Testis (tissue), 2 donors: ENCODE results near the gene GSN.

Source experiments
- CTCF ChIP-seq, 3 experiments: fragments of 450-650 bp in 2 of 3; fragments of 200-600 bp in 1 of 3; sonication (generic) in 1 of 3; IDR thresholded peaks; one replicate each; pipeline ENCODE4 v1.5.1; 2016 to 2019; ENCODE audit warnings: antibody characterized with exemption in 3 of 3, mild to moderate bottlenecking in 2 of 3, moderate library complexity in 1 of 3
- POLR2A ChIP-seq: fragments of 450-650 bp; IDR thresholded peaks from one replicate; pipeline ENCODE4 v1.6.1; 2017; ENCODE audit warnings: antibody characterized with exemption, mild to moderate bottlenecking, moderate library complexity

DNA sequence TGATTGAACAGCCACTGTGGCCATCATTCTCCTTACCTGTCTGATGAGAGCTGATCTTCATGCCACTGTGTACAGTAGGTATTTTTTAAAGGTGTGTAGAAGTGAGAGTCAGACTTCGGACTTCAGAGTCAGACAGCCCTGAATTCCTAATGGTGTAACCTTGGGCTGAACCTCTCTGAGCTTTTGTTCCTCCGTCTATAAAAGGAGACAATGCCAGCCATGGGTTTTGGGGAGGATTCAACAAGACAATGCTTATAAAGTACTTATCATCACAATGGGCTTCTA, 18.7 kb downstream of the GSN start:
- TF ChIP-seq CTCF (IDR thresholded peaks at IDR 0.05), result no peak
- TF ChIP-seq POLR2A, result no peak
